Panc1 (cell line): Measurements from ENCODE around the gene MAFB. TPM values are rescaled to one million over a fixed set of nuclear protein-coding genes. Genes with fewer than 3 reads are reported as not detected.

Source experiments
- ATAC-seq: fragments of 200-7000 bp; cut with Tn5 transposase; 2 replicates; pipeline ENCODE4 v1.9.1; 2020; ENCODE audit warnings: mild to moderate bottlenecking, moderate library complexity
- BruUV-seq: library from RNA; stranded (reverse); fragments of 400-500 nt; replicated peaks from 2 replicates; lab custom pipeline; 2021; lab: Mats Ljungman, UMichigan
- CTCF ChIA-PET: fragments of 300-600 bp; sonication (Branson Sonifier 250); formaldehyde crosslinking; loops from one replicate; lab custom pipeline; 2022; ENCODE audit warnings: antibody characterized with exemption; lab: Charles Lee
- POLR2A ChIA-PET: fragments of 300-600 bp; sonication (Branson Sonifier 250); formaldehyde crosslinking; loops from one replicate; lab custom pipeline; 2022; ENCODE audit warnings: antibody characterized with exemption; lab: Charles Lee
- DNase-seq: peaks from one replicate; pipeline ENCODE4 v3.0.0-alpha.2; 2010; ENCODE audit warnings: low read depth, low spot score
- H3K27ac ChIP-seq: 2 replicates; pipeline ENCODE4 v1.5.1; 2011; ENCODE audit warnings: mild to moderate bottlenecking, low read length, inconsistent platforms
- H3K27me3 ChIP-seq: fragments of 200-500 bp; sonication (Bioruptor generic); 2 replicates; pipeline ENCODE4 v1.6.0; 2014; ENCODE audit warnings: low read length, inconsistent platforms; ENCODE audit not compliant: control insufficient read depth, insufficient read depth
- H3K36me3 ChIP-seq: fragments of 200-500 bp; sonication (Bioruptor generic); 2 replicates; pipeline ENCODE4 v1.5.1; 2014; ENCODE audit warnings: inconsistent platforms, mild to moderate bottlenecking, low read length, moderate library complexity; ENCODE audit not compliant: control insufficient read depth, insufficient read depth
- H3K4me1 ChIP-seq: 2 replicates; pipeline ENCODE4 v1.5.1; 2011; ENCODE audit warnings: inconsistent platforms, mild to moderate bottlenecking, low read length, moderate library complexity; ENCODE audit not compliant: control insufficient read depth, insufficient read depth
- H3K4me3 ChIP-seq, 2 experiments: 2 replicates each; pipeline ENCODE4 v1.5.1; 2011 to 2012; ENCODE audit warnings: low read depth in 2 of 2, low read length in 2 of 2, mild to moderate bottlenecking in 2 of 2, inconsistent platforms in 1 of 2, moderate library complexity in 1 of 2
- H3K9me3 ChIP-seq: fragments of 200-500 bp; sonication (Bioruptor generic); 2 replicates; pipeline ENCODE4 v1.5.1; 2014; ENCODE audit warnings: low read depth, mild to moderate bottlenecking, inconsistent platforms, low read length, moderate library complexity; ENCODE audit not compliant: control insufficient read depth, insufficient read depth
- POLR2AphosphoS5 ChIP-seq: IDR thresholded peaks from 2 replicates; pipeline ENCODE4 v1.6.1; 2012; ENCODE audit warnings: mild to moderate bottlenecking, low read depth, low read length, moderate library complexity
- SIN3A ChIP-seq: IDR thresholded peaks from 2 replicates; pipeline ENCODE4 v1.6.1; 2012; ENCODE audit warnings: low read depth, mild to moderate bottlenecking, low read length, moderate library complexity, borderline replicate concordance; ENCODE audit not compliant: insufficient read depth
- TCF7L2 ChIP-seq: IDR thresholded peaks from 2 replicates; pipeline ENCODE4 v1.6.1; 2011; ENCODE audit warnings: mild to moderate bottlenecking, low read depth, low read length, inconsistent platforms
- in situ Hi-C: cut with HindIII; loops from 2 replicates; pipeline ENCODE4 v1.10.0; 2016; ENCODE audit warnings: low sequenced_read_pairs, low pct_unique_long_range_greater_than_20kb
- intact Hi-C: fragments of 100-400 bp; cut with micrococcal nuclease; formaldehyde crosslinking; loops from one replicate; pipeline ENCODE4 v1.10.0; 2022; ENCODE audit not compliant: unreplicated experiment
- total RNA-seq: library from RNA; stranded (reverse); gene quantifications from one replicate; pipeline ENCODE4 v1.2.1, GENCODE V29; 2021; ENCODE audit not compliant: unreplicated experiment
- TF ChIP-seq, protein P1 (sequence below), 2 experiments: IDR thresholded peaks; 2 replicates each; pipeline ENCODE4 v1.6.1; 2011 to 2012; ENCODE audit warnings: low read depth in 2 of 2, control low read depth in 1 of 2, low read length in 1 of 2, mild to moderate bottlenecking in 1 of 2, moderate library complexity in 1 of 2; ENCODE audit not compliant: insufficient read depth in 1 of 2
- TF ChIP-seq, protein P2 (sequence below): fragments of 450-650 bp; IDR thresholded peaks from 2 replicates; pipeline ENCODE4 v1.5.1; 2017; ENCODE audit warnings: mild to moderate bottlenecking

The MAFB gene
- total RNA-seq, 1 experiment from 2014 or later, result 0.28 TPM

DNA sequence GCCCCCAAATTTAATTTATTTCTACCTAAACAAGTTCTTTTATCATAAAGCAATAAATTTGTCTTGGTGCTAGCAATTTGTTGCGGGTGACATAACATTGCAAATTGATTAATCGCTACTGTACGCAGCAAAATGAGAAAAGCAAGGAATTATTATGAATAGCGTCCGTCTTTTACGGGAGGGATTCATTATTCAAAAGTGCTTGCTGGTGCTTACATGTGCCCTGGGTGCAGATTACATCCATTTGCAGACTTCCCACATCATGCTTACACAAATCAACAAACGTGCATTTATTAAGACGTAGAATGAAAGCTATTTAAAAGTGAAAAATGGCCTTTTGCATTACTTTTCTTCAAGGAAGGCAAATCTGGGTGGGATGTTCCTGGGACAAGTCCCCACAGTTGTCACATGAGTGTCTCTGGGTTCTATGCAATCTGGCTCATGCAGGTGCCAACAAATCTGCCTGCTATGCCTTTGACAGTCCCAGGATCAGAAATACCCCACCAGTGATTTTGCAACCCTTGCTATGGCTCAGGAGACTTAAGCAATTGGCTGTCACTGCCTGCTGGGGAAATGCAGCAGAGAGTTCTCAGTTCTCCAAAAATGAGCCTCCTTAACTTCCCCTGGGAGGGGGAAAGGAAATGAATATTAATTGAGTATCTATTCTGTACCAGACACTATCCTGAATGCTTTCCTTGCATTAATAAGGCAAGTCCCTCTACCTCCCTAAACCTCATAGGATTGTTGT, 30.1 kb upstream of the MAFB start:
- no peaks in the 10 kb centered on the region for H3K36me3 ChIP-seq
- in situ Hi-C loops, result no loop called here
- H3K27me3 ChIP-seq, result peaks cover 5% of the 10 kb centered on the region
- intact Hi-C loops, result no loop called here
- no peak overlapping the region for H3K4me3 ChIP-seq
- H3K4me1 ChIP-seq, result no peaks in the 10 kb centered on the region
- ATAC-seq (no peak), DNase-seq (no peak)
- H3K27ac ChIP-seq, result no peak overlapping the region
- no TSS peak for BruUV-seq
- POLR2A ChIA-PET, result no interaction called here
- no peaks in the 10 kb centered on the region for H3K9me3 ChIP-seq
- TF ChIP-seq SIN3A (no peak), TCF7L2 (no peak), POLR2AphosphoS5 (no peak)
- TF ChIP-seq, protein P1, sequence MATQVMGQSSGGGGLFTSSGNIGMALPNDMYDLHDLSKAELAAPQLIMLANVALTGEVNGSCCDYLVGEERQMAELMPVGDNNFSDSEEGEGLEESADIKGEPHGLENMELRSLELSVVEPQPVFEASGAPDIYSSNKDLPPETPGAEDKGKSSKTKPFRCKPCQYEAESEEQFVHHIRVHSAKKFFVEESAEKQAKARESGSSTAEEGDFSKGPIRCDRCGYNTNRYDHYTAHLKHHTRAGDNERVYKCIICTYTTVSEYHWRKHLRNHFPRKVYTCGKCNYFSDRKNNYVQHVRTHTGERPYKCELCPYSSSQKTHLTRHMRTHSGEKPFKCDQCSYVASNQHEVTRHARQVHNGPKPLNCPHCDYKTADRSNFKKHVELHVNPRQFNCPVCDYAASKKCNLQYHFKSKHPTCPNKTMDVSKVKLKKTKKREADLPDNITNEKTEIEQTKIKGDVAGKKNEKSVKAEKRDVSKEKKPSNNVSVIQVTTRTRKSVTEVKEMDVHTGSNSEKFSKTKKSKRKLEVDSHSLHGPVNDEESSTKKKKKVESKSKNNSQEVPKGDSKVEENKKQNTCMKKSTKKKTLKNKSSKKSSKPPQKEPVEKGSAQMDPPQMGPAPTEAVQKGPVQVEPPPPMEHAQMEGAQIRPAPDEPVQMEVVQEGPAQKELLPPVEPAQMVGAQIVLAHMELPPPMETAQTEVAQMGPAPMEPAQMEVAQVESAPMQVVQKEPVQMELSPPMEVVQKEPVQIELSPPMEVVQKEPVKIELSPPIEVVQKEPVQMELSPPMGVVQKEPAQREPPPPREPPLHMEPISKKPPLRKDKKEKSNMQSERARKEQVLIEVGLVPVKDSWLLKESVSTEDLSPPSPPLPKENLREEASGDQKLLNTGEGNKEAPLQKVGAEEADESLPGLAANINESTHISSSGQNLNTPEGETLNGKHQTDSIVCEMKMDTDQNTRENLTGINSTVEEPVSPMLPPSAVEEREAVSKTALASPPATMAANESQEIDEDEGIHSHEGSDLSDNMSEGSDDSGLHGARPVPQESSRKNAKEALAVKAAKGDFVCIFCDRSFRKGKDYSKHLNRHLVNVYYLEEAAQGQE (IDR thresholded peaks at IDR 0.05; ENCODE audit: insufficient read depth in 1 of 2, low read depth in 2 of 2, low read length in 1 of 2), result no peak
- TF ChIP-seq, protein P2, sequence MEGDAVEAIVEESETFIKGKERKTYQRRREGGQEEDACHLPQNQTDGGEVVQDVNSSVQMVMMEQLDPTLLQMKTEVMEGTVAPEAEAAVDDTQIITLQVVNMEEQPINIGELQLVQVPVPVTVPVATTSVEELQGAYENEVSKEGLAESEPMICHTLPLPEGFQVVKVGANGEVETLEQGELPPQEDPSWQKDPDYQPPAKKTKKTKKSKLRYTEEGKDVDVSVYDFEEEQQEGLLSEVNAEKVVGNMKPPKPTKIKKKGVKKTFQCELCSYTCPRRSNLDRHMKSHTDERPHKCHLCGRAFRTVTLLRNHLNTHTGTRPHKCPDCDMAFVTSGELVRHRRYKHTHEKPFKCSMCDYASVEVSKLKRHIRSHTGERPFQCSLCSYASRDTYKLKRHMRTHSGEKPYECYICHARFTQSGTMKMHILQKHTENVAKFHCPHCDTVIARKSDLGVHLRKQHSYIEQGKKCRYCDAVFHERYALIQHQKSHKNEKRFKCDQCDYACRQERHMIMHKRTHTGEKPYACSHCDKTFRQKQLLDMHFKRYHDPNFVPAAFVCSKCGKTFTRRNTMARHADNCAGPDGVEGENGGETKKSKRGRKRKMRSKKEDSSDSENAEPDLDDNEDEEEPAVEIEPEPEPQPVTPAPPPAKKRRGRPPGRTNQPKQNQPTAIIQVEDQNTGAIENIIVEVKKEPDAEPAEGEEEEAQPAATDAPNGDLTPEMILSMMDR, result no peak
- CTCF ChIA-PET, result no interaction called here

DNA sequence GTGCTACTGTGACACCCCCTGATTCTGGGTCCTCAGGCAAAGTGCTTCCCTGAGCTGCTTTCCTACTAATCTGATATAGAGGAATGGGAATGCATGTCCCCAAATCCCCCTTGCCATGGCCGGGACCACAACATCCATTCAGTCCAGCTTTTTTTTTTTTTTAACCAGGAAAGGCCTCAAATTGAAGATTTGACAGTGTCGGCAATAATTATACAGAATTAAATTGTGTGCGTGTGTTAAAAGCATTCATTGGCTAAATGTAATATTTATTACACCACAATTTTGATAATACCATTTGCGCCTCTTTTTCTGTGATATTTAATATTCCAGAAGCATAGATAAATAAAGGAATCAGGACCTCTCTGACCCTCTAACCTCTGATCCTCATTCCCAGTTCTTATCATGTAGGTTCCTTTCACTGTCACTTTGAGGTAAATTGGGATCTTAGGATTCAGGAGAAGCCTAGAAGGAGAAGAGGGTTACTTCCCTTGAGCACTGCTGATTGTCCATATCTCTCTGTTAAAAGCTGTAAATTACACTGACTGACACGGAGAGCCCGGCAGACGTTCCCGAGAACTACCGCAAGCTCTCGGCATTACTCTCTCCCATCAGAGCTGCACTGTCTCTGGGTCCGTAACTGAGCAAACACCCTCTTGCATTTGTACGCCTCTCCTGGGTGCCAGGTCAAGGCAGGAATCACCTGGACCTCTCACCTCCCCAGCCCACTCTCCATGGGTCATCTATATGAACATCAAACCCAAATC, 29.4 kb upstream of the MAFB start:
- Histone ChIP-seq H3K4me1 (no peaks in the 10 kb centered on the region), H3K4me3 (no peak overlapping the region), H3K27me3 (peaks cover 5% of the 10 kb centered on the region), H3K27ac (no peak overlapping the region), H3K36me3 (no peaks in the 10 kb centered on the region), H3K9me3 (no peaks in the 10 kb centered on the region)
- ChIA-PET POLR2A (no interaction called here), CTCF (no interaction called here)
- ATAC-seq (no peak), DNase-seq (no peak)
- intact Hi-C loops, result no loop called here
- in situ Hi-C loops, result no loop called here
- no TSS peak for BruUV-seq
- TF ChIP-seq, protein P2, result no peak
- TF ChIP-seq TCF7L2 (no peak), POLR2AphosphoS5 (no peak), SIN3A (no peak)
- TF ChIP-seq, protein P1 (IDR thresholded peaks at IDR 0.05; ENCODE audit: insufficient read depth in 1 of 2, low read depth in 2 of 2, low read length in 1 of 2), result no peak
